ENCODE data around the gene TOMM7.

GRCh38 chr7:22812353-22812752 is 10.3 kb downstream of the TOMM7 start:
- TF ChIP-seq REST (IDR thresholded peaks at IDR 0.05; ENCODE audit: insufficient read depth in 1 of 2, low read depth in 2 of 2, low read length in 2 of 2) (no peak), POLR2AphosphoS5 (IDR thresholded peaks at IDR 0.05; ENCODE audit: low read depth, low read length) (no peak), TAF1 (IDR thresholded peaks at IDR 0.05; ENCODE audit: borderline replicate concordance, insufficient read depth, low read length) (no peak), SIN3A (IDR thresholded peaks at IDR 0.05; ENCODE audit: borderline replicate concordance, insufficient read depth, low read length) (no peak), FOXP2 (optimal IDR thresholded peaks at IDR 0.05; ENCODE audit: borderline replicate concordance, extremely low read depth, extremely low read length, insufficient read depth) (no peak)

Data from PFSK-1 (cell line).